ENCODE measurements around the gene HOXA4.
A peak's percentile ranks its signal among the peaks of the same experiment; 100 is the strongest.

Gene HOXA4

DNA sequence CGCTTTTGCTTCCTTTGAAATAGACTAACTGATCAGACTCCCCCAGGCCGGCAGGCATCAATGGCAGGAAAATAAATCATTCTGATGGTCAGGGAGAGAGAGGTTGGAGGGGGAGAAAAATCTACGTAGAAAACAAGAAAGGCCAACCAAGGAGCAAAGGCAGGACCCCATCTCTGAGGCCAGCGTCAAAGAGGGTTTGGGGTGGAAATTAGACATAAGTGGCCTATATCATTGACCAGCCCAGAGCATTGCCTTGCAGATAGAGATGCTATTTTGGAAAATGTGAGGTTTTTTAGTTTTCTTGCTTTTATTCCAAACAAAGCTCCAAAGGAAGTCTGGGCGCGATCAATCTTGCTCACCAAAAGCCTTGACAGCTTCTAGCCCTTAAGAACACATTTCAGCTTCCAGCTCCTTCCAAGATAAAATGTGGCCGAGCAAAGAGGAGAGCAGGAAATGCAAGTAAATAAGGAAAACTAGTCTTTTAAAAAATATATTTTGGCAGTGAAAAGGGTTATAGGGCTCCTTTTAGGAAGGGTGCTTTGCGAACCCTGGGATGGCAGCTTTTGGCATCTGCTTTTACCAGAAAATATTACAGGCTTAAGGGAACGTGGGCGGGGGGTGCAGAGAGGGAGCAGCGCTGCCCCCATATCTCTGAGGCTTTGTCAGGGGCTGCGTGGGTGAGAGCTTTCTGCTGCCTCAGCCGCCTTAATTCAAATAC is 26.1 kb downstream of the HOXA4 start:
- H3K4me1 ChIP-seq, result peaks cover 0 to 16% (median 6%) of the 10 kb centered on the region in 4 donors
- no peak for DNase-seq

GRCh38 chr7:27103489-27104226 is 26.9 kb downstream of the HOXA4 start:
- peaks cover 0 to 17% (median 8%) of the 10 kb centered on the region in 4 donors for H3K4me1 ChIP-seq
- no peak for DNase-seq
- no peaks in the 10 kb centered on the region for H3K27me3 ChIP-seq
- H3K36me3 ChIP-seq, result peaks cover 0 to 9% (median 0%) of the 10 kb centered on the region in 3 donors
- peak overlapping the region in 1 of 2 donors; percentile 8 for H3K4me3 ChIP-seq
- no peak for TF ChIP-seq CTCF (IDR thresholded peaks at IDR 0.05)
- intact Hi-C loops (cut with DNase I; ENCODE audit: low total_unique reads), result no loop called here
- H3K9me3 ChIP-seq, result no peaks in the 10 kb centered on the region
- H3K27ac ChIP-seq, result no peak overlapping the region

More for the DNA sequence above, 26.1 kb downstream of the HOXA4 start:
- Histone ChIP-seq H3K27ac (no peak overlapping the region), H3K4me3 (no peak overlapping the region), H3K27me3 (no peaks in the 10 kb centered on the region), H3K9me3 (no peaks in the 10 kb centered on the region), H3K36me3 (peaks cover 0 to 9% (median 0%) of the 10 kb centered on the region in 3 donors)
- intact Hi-C loops (cut with DNase I; ENCODE audit: low total_unique reads), result no loop called here
- TF ChIP-seq CTCF (IDR thresholded peaks at IDR 0.05), result no peak

DNA sequence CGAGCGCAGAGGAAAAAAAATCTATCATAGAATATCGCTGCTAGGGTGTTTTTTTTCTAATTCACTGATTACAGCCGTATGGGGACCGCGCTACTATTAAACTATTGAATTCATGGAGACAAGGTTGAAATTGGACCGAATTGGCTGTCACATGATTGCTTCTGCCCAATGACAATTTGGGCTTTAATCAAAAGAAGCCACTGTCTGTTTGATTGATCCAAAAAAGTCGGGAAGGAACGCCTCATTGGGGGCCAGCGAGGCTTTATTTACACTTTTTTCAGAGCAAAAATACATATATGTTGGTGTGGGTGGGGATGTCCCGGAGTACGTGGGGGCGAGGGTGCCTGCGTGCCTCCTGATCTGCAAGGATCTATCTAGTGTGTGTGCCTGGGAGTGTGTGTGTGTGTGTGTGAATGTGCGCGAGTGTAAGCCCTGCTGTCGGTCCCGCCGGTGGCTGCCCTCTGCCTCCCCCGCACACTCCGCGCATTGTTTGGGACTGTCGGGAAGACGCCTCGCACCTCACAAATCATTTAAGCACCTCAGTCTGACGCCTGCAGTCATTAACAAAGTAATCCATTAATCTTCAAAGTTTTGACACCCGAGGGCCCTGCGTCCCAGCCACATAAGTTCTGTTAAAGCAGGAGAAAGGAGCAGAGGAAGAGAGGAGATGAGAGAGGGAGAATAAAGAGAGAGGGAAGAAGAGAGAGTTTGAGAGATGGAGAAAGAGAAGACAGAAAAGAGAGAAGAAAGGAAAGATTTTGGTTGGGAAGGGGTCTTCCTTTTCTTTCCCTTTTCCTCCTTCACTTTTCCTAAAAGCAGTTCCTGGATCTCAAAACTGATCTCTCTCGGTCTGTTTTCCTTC is 27.7 kb downstream of the HOXA4 start, which contains the start of gene HOXA2:
HOXA2 (minus strand) TSS at position 103 of the 862 bp plus-strand sequence. CDS start 183 bp downstream, outside the sequence.
- Histone ChIP-seq H3K4me3 (peak within 1 kb of the TSS in 1 of 2 donors; percentile 19), H3K9me3 (no peaks in the 10 kb centered on the region), H3K36me3 (peaks cover 0 to 2% (median 0%) of the 10 kb centered on the region in 3 donors), H3K27ac (no peak within 1 kb of the TSS), H3K4me1 (peaks cover 0 to 26% (median 15%) of the 10 kb centered on the region in 4 donors), H3K27me3 (no peaks in the 10 kb centered on the region)
- no peak for DNase-seq
- TF ChIP-seq CTCF (IDR thresholded peaks at IDR 0.05), result no peak
- intact Hi-C loops (cut with DNase I; ENCODE audit: low total_unique reads), result no loop called here

DNA sequence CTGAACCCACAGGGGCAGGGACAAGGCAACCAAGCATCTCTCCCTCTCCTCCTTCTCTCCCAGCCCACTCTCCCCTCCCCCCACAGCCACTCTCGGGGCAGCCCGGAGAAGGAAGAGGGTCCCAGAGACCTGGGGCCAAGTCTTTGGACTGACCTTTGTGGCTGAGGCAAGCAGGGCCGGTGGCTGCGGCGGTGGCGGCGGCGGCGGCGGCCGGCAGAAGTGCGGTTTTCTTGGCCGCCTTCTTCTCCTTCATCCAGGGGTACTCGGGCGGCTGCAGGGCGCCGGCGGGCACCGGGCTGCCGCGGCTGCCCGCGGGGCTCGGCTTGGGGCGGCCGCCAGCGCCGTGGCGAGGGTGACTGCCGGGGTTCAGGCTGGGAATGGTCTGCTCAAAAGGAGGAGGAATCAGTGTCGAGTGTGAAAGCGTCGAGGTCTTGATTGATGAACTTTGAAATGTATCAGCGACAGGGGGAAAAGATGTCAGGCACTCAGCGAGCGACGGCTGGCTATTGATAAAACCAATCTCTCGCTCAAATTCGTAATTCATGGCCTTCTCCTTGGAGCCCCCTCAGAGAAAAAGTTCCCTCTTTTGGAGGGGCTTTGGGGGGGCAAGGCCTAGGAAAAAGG is 28.5 kb downstream of the HOXA4 start:
- intact Hi-C loops (cut with DNase I; ENCODE audit: low total_unique reads), result no loop called here
- DNase-seq, result no peak
- Histone ChIP-seq H3K4me3 (peak overlapping the region in 1 of 2 donors; percentile 19), H3K9me3 (no peaks in the 10 kb centered on the region), H3K27me3 (no peaks in the 10 kb centered on the region), H3K27ac (no peak overlapping the region), H3K4me1 (peaks cover 0 to 33% (median 22%) of the 10 kb centered on the region in 4 donors), H3K36me3 (no peaks in the 10 kb centered on the region)
- TF ChIP-seq CTCF (IDR thresholded peaks at IDR 0.05), result no peak
